Measurements from ENCODE around the gene CACNA1E. TPM values are rescaled to one million over a fixed set of nuclear protein-coding genes. Genes with fewer than 3 reads are reported as not detected.

The CACNA1E gene
- total RNA-seq, 2 experiments from 2014 or later, result not detected

GRCh38 chr1:181739214-181739613 is 255.9 kb downstream of the CACNA1E start:
- ChIA-PET CTCF (no interaction called here), POLR2A (no interaction called here)

GRCh38 chr1:181742426-181742825 is 259.1 kb downstream of the CACNA1E start:
- POLR2A ChIA-PET, result no interaction called here
- CTCF ChIA-PET, result no interaction called here

GRCh38 chr1:181743878-181744312 is 260.6 kb downstream of the CACNA1E start:
- ChIA-PET CTCF (no interaction called here), POLR2A (no interaction called here)

- ChIA-PET CTCF (no interaction called here), POLR2A (no interaction called here)
Measured at GRCh38 chr1:181746224-181746623, 262.9 kb downstream of the CACNA1E start.

GRCh38 chr1:181748013-181748412 is 264.7 kb downstream of the CACNA1E start:
- ChIA-PET CTCF (interaction anchor here (0.6 kb wide), 1 partner anchor 139 kb away, joined by 3 read pairs; no protein-coding TSS in a partner anchor), POLR2A (no interaction called here)

GRCh38 chr1:181754103-181754502 is 270.8 kb downstream of the CACNA1E start:
- POLR2A ChIA-PET, result no interaction called here
- CTCF ChIA-PET, result interaction anchor here (1.2 kb wide), 1 partner anchor 8 kb away, joined by 3 read pairs; no protein-coding TSS in a partner anchor

- POLR2A ChIA-PET, result no interaction called here
- CTCF ChIA-PET, result no interaction called here
Measured at GRCh38 chr1:181759481-181759880, 276.2 kb downstream of the CACNA1E start.

GRCh38 chr1:181763736-181764135 is 280.4 kb downstream of the CACNA1E start:
- CTCF ChIA-PET, result no interaction called here
- POLR2A ChIA-PET, result no interaction called here

GRCh38 chr1:181765451-181766026 is 282.2 kb downstream of the CACNA1E start:
- CTCF ChIA-PET, result no interaction called here
- POLR2A ChIA-PET, result no interaction called here

- ChIA-PET POLR2A (no interaction called here), CTCF (no interaction called here)
Measured at GRCh38 chr1:181767001-181767708, 283.8 kb downstream of the CACNA1E start.

GRCh38 chr1:181768211-181768929 is 285.1 kb downstream of the CACNA1E start:
- POLR2A ChIA-PET, result no interaction called here
- CTCF ChIA-PET, result no interaction called here

GRCh38 chr1:181768930-181769280 is 285.6 kb downstream of the CACNA1E start:
- ChIA-PET POLR2A (no interaction called here), CTCF (no interaction called here)

GRCh38 chr1:181769846-181770245 is 286.5 kb downstream of the CACNA1E start:
- POLR2A ChIA-PET, result no interaction called here
- CTCF ChIA-PET, result no interaction called here

GRCh38 chr1:181772714-181773113 is 289.4 kb downstream of the CACNA1E start:
- POLR2A ChIA-PET, result no interaction called here
- CTCF ChIA-PET, result no interaction called here

GRCh38 chr1:181776044-181776443 is 292.7 kb downstream of the CACNA1E start:
- ChIA-PET CTCF (no interaction called here), POLR2A (no interaction called here)

- POLR2A ChIA-PET, result no interaction called here
- CTCF ChIA-PET, result no interaction called here
Measured at GRCh38 chr1:181777286-181777685, 294.0 kb downstream of the CACNA1E start.

GRCh38 chr1:181777812-181778211 is 294.5 kb downstream of the CACNA1E start:
- ChIA-PET CTCF (no interaction called here), POLR2A (no interaction called here)

GRCh38 chr1:181778640-181779260 is 295.4 kb downstream of the CACNA1E start:
- CTCF ChIA-PET, result no interaction called here

GRCh38 chr1:181779343-181779742 is 296.0 kb downstream of the CACNA1E start:
- POLR2A ChIA-PET, result no interaction called here
- CTCF ChIA-PET, result no interaction called here

More at GRCh38 chr1:181778640-181779260, 295.4 kb downstream of the CACNA1E start:
- POLR2A ChIA-PET, result no interaction called here

GRCh38 chr1:181783208-181783607 is 299.9 kb downstream of the CACNA1E start:
- ChIA-PET CTCF (no interaction called here), POLR2A (no interaction called here)
